Trophoblast cell (in vitro differentiated cells and primary cell): ENCODE results near the gene GGA1.

Experiments
- DNase-seq, 2 donors: peaks; one replicate each; pipeline ENCODE4 v3.0.0-alpha.2; 2016
- H2AFZ ChIP-seq: 2 replicates; pipeline ENCODE4 v1.6.1; 2013; ENCODE audit warnings: low read length, moderate library complexity, mild to moderate bottlenecking; ENCODE audit not compliant: insufficient read depth, poor library complexity
- H2AK5ac ChIP-seq: 2 replicates; pipeline ENCODE4 v1.6.1; 2013; ENCODE audit warnings: mild to moderate bottlenecking, low read length
- H2BK120ac ChIP-seq: 2 replicates; pipeline ENCODE4 v1.6.1; 2013; ENCODE audit warnings: low read length, mild to moderate bottlenecking, moderate library complexity; ENCODE audit not compliant: insufficient read depth, poor library complexity
- H2BK12ac ChIP-seq: 2 replicates; pipeline ENCODE4 v1.6.1; 2013; ENCODE audit warnings: mild to moderate bottlenecking, low read length, moderate library complexity
- H2BK5ac ChIP-seq: 2 replicates; pipeline ENCODE4 v1.6.1; 2013; ENCODE audit warnings: low read length, low read depth, moderate library complexity, mild to moderate bottlenecking; ENCODE audit not compliant: poor library complexity
- H3K14ac ChIP-seq: 2 replicates; pipeline ENCODE4 v1.6.1; 2013; ENCODE audit warnings: mild to moderate bottlenecking, low read length
- H3K18ac ChIP-seq: 2 replicates; pipeline ENCODE4 v1.6.1; 2013; ENCODE audit warnings: mild to moderate bottlenecking, low read length
- H3K23ac ChIP-seq: 2 replicates; pipeline ENCODE4 v1.6.1; 2013; ENCODE audit warnings: low read length
- H3K27ac ChIP-seq: 2 replicates; pipeline ENCODE4 v1.5.1; 2013; ENCODE audit warnings: low read depth, mild to moderate bottlenecking, inconsistent platforms, low read length, moderate library complexity
- H3K27me3 ChIP-seq: 2 replicates; pipeline ENCODE4 v1.6.1; 2013; ENCODE audit warnings: inconsistent platforms, mild to moderate bottlenecking, low read length, moderate library complexity; ENCODE audit not compliant: insufficient read depth
- H3K36me3 ChIP-seq, 2 experiments: 1 replicate in 1 of 2; 2 replicates in 1 of 2; pipeline ENCODE4 v1.6.1; 2013; ENCODE audit warnings: low read length in 2 of 2, mild to moderate bottlenecking in 2 of 2, moderate library complexity in 1 of 2; ENCODE audit not compliant: insufficient read depth in 2 of 2, control insufficient read depth in 1 of 2
- H3K4ac ChIP-seq: 2 replicates; pipeline ENCODE4 v1.6.1; 2013; ENCODE audit warnings: low read depth, mild to moderate bottlenecking, low read length, moderate library complexity
- H3K4me1 ChIP-seq, 2 experiments: 1 replicate in 1 of 2; 2 replicates in 1 of 2; pipeline ENCODE4 v1.6.1; 2013; ENCODE audit warnings: low read length in 2 of 2, mild to moderate bottlenecking in 2 of 2, moderate library complexity in 1 of 2; ENCODE audit not compliant: insufficient read depth in 2 of 2, control insufficient read depth in 1 of 2
- H3K4me2 ChIP-seq: 2 replicates; pipeline ENCODE4 v1.6.1; 2013; ENCODE audit warnings: inconsistent platforms, mild to moderate bottlenecking, low read length, moderate library complexity
- H3K4me3 ChIP-seq: 2 replicates; pipeline ENCODE4 v1.5.1; 2013; ENCODE audit warnings: mild to moderate bottlenecking, low read depth, low read length, inconsistent platforms
- H3K79me1 ChIP-seq: one replicate; pipeline ENCODE4 v1.6.1; 2013; ENCODE audit warnings: low read length
- H3K79me2 ChIP-seq: 2 replicates; pipeline ENCODE4 v1.6.1; 2013; ENCODE audit warnings: low read length, mild to moderate bottlenecking; ENCODE audit not compliant: control insufficient read depth, insufficient read depth, poor library complexity
- H3K9ac ChIP-seq: 2 replicates; pipeline ENCODE4 v1.6.1; 2013; ENCODE audit warnings: mild to moderate bottlenecking, low read length
- H3K9me3 ChIP-seq: 2 replicates; pipeline ENCODE4 v1.6.1; 2013; ENCODE audit warnings: low read depth, mild to moderate bottlenecking, control low read depth, inconsistent platforms, low read length; ENCODE audit not compliant: insufficient read depth
- H4K12ac ChIP-seq: 2 replicates; pipeline ENCODE4 v1.6.1; 2013; ENCODE audit warnings: low read depth, mild to moderate bottlenecking, low read length, moderate library complexity
- H4K8ac ChIP-seq: 2 replicates; pipeline ENCODE4 v1.6.1; 2013; ENCODE audit warnings: low read depth, mild to moderate bottlenecking, low read length, moderate library complexity
- H4K91ac ChIP-seq: one replicate; pipeline ENCODE4 v1.6.1; 2013; ENCODE audit warnings: low read depth, mild to moderate bottlenecking, low read length, moderate library complexity
- WGBS: extraction: QIAGEN DNeasy Blood & Tissue Kit; methylation state at CpG from one replicate; pipeline ENCODE4 v1.1.7; 2013; ENCODE audit warnings: missing lambda C conversion rate; ENCODE audit not compliant: insufficient read length, insufficient coverage; ENCODE audit errors: extremely low coverage; 5-methylcytosine and 5-hydroxymethylcytosine counted together

Gene GGA1

DNA sequence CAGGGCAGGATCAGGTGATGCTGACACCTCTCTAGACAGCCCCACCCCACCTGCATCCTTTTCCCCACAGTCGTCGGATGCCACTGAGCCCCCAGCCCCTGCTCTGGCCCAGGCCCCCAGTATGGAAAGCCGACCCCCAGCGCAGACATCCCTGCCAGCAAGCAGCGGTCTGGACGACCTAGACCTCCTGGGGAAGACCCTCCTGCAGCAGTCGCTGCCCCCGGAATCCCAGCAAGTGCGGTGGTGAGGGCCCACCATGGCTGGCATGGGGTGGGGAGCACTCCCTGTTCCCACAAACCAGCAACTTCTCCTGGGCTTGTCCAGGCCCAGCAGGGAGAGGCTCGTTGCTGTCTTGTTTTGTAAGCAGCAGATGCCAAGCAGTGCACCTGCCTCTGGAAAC is 21.3 kb downstream of the GGA1 start:
- H3K9ac ChIP-seq, result no peak overlapping the region
- peaks cover 38 to 50% of the 10 kb centered on the region in 2 experiments for H3K36me3 ChIP-seq
- no peak overlapping the region for H3K27ac ChIP-seq
- H4K8ac ChIP-seq, result no peak overlapping the region
- H4K91ac ChIP-seq, result no peak overlapping the region
- H3K79me1 ChIP-seq, result peaks cover 5% of the 10 kb centered on the region
- no peak overlapping the region for H2AFZ ChIP-seq
- H3K4me1 ChIP-seq, result peaks cover 14 to 19% of the 10 kb centered on the region in 2 experiments
- H3K4me3 ChIP-seq, result no peak overlapping the region
- WGBS, result no CpG with 5 or more reads among the region's 10 CpGs
- H4K12ac ChIP-seq, result no peak overlapping the region
- DNase-seq, result no peak
- no peak overlapping the region for H2BK12ac ChIP-seq
- H3K27me3 ChIP-seq, result no peaks in the 10 kb centered on the region
- no peak overlapping the region for H2BK5ac ChIP-seq
- no peak overlapping the region for H3K4ac ChIP-seq
- no peaks in the 10 kb centered on the region for H3K79me2 ChIP-seq
- no peak overlapping the region for H2AK5ac ChIP-seq
- H3K14ac ChIP-seq, result no peak overlapping the region
- H3K9me3 ChIP-seq, result peaks cover 2% of the 10 kb centered on the region
- no peak overlapping the region for H3K23ac ChIP-seq
- no peak overlapping the region for H3K18ac ChIP-seq
- H2BK120ac ChIP-seq, result no peak overlapping the region
- H3K4me2 ChIP-seq, result no peak overlapping the region

DNA sequence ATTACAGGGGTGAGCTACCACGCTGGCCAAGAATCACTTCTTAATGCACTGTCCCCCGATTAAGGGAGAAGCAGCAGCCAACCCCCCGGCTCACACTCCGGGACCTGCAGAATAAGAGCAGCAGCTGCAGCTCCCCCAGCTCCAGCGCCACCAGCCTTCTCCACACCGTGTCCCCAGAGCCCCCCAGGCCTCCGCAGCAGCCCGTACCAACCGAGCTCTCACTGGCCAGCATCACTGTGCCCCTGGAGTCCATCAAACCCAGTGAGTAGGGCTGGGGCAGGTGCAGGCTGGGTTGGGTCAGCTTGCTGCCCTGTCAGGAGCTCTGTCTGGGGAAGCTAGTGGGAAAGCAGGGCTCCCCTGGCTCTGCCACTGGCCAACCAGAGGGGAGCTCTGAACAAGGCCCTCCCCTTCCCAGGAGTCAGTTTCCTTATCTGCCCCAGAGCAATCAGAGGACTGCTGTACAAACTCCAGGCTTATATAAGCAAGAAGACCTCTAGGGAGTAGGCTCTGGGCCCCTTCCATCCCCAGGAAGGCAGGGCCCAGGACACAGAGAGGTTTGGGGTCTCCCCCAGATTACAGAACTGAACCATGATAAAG is 22.3 kb downstream of the GGA1 start:
- peaks cover 30 to 43% of the 10 kb centered on the region in 2 experiments for H3K36me3 ChIP-seq
- H3K79me2 ChIP-seq, result no peaks in the 10 kb centered on the region
- H4K8ac ChIP-seq, result no peak overlapping the region
- H2BK120ac ChIP-seq, result no peak overlapping the region
- H3K14ac ChIP-seq, result no peak overlapping the region
- no peak overlapping the region for H4K91ac ChIP-seq
- no peak overlapping the region for H2AFZ ChIP-seq
- no peak overlapping the region for H3K23ac ChIP-seq
- H2BK12ac ChIP-seq, result no peak overlapping the region
- H3K4me1 ChIP-seq, result peaks cover 14 to 19% of the 10 kb centered on the region in 2 experiments
- no CpG with 5 or more reads among the region's 9 CpGs for WGBS
- no peak overlapping the region for H3K4me3 ChIP-seq
- peaks cover 5% of the 10 kb centered on the region for H3K79me1 ChIP-seq
- H3K9ac ChIP-seq, result no peak overlapping the region
- peaks cover 2% of the 10 kb centered on the region for H3K9me3 ChIP-seq
- H3K27me3 ChIP-seq, result no peaks in the 10 kb centered on the region
- H3K4ac ChIP-seq, result no peak overlapping the region
- no peak for DNase-seq
- H3K4me2 ChIP-seq, result no peak overlapping the region
- no peak overlapping the region for H4K12ac ChIP-seq
- no peak overlapping the region for H3K27ac ChIP-seq
- no peak overlapping the region for H2BK5ac ChIP-seq
- H2AK5ac ChIP-seq, result no peak overlapping the region
- H3K18ac ChIP-seq, result no peak overlapping the region

DNA sequence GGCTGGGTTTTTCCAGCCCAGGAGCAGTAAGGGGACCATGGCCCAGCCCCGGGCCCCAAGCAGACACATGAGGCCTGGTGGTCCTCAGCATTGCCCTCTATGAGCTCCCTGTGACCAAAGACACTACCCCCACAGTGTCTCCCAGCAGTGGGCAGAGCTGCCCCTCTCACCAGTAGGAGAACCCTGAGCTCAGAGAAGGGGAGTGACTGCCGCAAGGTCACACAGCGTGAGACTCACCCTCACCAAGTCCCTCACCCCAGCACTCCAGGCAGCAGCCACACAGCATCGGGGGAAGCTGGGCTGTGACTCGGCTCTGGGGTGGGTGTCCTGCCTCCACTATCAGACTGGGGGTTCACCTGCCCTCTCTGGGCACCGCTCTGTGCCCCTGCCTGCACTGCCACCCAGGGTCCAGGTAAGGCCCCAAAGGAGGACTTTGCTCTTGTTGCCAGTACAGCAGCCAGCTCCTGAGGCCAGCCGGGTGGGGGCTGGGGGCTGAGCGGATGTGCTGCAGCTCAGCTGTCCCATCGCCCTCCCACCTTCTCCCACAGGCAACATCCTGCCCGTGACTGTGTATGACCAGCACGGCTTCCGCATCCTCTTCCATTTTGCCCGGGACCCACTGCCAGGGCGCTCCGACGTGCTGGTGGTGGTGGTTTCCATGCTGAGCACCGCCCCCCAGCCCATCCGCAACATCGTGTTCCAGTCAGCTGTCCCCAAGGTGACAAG is 23.0 kb downstream of the GGA1 start:
- Histone ChIP-seq H3K23ac (no peak overlapping the region), H4K8ac (no peak overlapping the region), H4K91ac (no peak overlapping the region), H2AFZ (no peak overlapping the region), H3K18ac (no peak overlapping the region), H3K4me1 (peaks cover 17 to 20% of the 10 kb centered on the region in 2 experiments), H3K27me3 (no peaks in the 10 kb centered on the region), H2BK12ac (no peak overlapping the region), H3K14ac (no peak overlapping the region), H3K4me2 (no peak overlapping the region), H3K4ac (no peak overlapping the region), H3K79me2 (no peaks in the 10 kb centered on the region), H2AK5ac (no peak overlapping the region), H3K79me1 (peaks cover 5% of the 10 kb centered on the region), H2BK120ac (no peak overlapping the region), H3K27ac (no peak overlapping the region), H3K9ac (no peak overlapping the region), H3K9me3 (peaks cover 2% of the 10 kb centered on the region), H3K36me3 (peaks cover 28 to 38% of the 10 kb centered on the region in 2 experiments), H3K4me3 (no peak overlapping the region), H2BK5ac (no peak overlapping the region), H4K12ac (no peak overlapping the region)
- no CpG with 5 or more reads among the region's 19 CpGs for WGBS
- DNase-seq, result no peak

DNA sequence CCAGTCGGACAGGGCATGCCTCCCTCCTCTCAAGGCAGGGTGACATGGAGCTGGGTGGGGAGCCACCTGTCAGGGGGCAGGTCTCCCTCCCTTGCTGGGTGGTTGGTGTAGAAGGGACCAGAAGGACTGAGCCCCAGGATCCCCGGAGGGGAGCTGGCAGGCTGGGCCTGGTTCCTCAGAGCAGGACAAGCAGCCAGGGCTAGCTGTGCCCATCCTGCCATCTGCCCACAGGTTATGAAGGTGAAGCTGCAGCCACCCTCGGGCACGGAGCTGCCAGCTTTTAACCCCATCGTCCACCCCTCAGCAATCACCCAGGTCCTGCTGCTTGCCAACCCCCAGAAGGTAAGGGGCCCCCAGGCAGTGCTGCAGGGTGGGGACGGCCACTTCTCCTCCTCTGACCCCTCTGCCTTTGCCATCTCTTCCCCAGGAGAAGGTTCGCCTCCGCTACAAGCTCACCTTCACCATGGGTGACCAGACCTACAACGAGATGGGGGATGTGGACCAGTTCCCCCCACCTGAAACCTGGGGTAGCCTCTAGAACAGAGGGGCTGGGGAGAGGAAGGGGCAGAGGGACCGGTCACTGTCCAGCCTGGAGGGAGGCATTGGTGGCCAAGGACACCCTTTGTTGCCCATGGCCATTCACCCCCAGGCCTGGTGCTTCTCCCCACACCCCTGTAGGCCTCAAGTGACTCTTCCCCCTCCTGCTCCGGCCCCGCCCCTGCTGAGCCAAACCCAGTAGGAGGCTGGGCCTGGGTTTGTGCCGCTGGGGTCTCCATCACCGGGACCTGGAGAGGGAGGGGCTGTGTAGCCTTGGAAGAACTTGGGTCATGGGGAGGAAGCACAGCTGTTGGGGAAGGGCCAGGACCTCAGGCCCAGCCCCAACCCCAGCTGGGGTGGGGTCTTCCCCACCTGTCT is 23.8 kb downstream of the GGA1 start:
- H4K12ac ChIP-seq, result no peak overlapping the region
- no peak overlapping the region for H2BK5ac ChIP-seq
- peaks cover 2% of the 10 kb centered on the region for H3K9me3 ChIP-seq
- no peak overlapping the region for H3K23ac ChIP-seq
- no peak for DNase-seq
- no peak overlapping the region for H2BK120ac ChIP-seq
- peaks cover 28 to 38% of the 10 kb centered on the region in 2 experiments for H3K36me3 ChIP-seq
- no peak overlapping the region for H3K27ac ChIP-seq
- H3K79me1 ChIP-seq, result peaks cover 5% of the 10 kb centered on the region
- no peak overlapping the region for H3K9ac ChIP-seq
- H3K27me3 ChIP-seq, result no peaks in the 10 kb centered on the region
- H3K4me2 ChIP-seq, result no peak overlapping the region
- no peak overlapping the region for H4K91ac ChIP-seq
- H3K79me2 ChIP-seq, result no peaks in the 10 kb centered on the region
- H2AFZ ChIP-seq, result no peak overlapping the region
- no CpG with 5 or more reads among the region's 14 CpGs for WGBS
- H2AK5ac ChIP-seq, result no peak overlapping the region
- H3K18ac ChIP-seq, result no peak overlapping the region
- no peak overlapping the region for H3K4me3 ChIP-seq
- H2BK12ac ChIP-seq, result no peak overlapping the region
- H4K8ac ChIP-seq, result peak overlapping the region; percentile 9
- no peak overlapping the region for H3K4ac ChIP-seq
- H3K14ac ChIP-seq, result no peak overlapping the region
- H3K4me1 ChIP-seq, result peaks cover 17 to 21% of the 10 kb centered on the region in 2 experiments
